ENCODE data around the gene RIMBP2.

Gene RIMBP2

DNA sequence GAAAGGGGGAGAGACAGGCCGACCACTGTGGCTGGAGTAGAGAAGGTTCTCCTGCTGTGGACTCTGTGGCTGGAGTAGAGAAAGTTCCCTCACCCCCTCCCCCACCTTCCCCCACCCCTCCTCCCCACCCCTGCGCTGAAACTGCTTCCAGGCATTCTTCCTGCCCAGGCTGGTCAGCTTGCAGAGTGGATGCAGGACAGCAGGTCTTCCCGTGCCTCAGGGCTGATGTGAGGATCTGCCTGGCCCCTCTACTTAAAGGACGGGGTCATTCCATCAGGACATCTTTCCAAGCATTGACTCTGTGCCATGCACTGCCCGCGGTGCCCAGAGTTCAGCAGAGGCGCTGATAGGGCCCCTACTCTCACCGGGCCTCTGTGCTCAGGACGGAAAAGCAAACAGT is 13.2 kb upstream of the RIMBP2 start:
- no peak for DNase-seq

DNA sequence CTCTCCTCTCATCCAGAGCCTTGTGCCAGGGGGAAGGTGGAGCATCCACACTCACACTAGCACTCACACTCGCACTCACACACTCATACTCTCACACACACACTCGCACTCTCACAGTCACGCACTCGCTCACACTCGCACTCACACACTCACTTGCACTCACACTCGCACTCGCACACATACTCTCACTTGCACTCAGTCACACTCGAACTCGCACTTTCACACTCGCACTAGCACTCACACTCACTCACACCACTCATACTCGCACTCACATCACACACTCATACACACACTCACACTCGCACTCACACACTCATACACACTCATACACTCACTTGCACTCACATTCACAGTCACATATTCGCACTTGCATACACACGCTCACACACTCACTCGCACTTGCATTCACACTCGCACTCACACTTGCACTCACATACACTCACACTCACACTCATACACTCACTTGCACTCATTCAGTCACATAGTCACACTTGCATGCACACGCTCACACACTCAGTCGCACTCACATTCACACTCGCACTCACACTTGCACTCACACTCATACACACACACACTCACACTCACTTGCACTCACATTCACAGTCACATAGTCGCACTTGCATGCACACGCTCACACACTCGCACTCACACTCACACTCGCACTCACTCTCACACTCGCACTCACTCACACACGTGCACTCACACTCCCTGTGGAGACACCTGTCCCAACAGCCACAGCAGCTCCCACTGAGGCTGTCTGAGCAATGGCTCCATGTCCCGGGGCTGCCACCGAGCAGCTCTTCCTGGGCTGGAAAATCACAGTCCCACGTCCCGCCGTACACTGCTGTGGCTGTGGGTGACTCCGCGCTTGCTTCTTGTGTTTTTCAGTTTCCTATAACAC is 12.3 kb upstream of the RIMBP2 start:
- no peak for DNase-seq

GRCh38 chr12:130719263-130719859 is 3.3 kb upstream of the RIMBP2 start:
- no peak for DNase-seq

DNA sequence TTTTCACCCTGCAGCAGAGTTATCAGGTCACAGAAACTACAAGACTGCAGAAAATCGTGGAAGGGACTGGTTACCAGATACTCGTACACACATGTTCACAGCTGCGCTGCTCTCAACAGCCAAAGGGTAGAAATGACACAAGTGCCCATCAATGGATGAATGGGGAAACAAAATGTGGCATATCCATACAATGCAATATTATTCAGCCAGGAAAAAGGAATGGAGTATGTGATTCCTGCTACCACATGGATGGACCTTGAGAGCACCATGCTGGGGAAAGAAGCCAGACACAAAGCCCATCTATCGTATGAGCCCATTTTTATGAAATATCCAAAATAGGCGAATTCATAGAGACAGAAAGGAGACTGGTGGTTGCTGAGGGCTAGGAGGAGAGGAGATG is 1.7 kb upstream of the RIMBP2 start:
- no peak for DNase-seq

DNA sequence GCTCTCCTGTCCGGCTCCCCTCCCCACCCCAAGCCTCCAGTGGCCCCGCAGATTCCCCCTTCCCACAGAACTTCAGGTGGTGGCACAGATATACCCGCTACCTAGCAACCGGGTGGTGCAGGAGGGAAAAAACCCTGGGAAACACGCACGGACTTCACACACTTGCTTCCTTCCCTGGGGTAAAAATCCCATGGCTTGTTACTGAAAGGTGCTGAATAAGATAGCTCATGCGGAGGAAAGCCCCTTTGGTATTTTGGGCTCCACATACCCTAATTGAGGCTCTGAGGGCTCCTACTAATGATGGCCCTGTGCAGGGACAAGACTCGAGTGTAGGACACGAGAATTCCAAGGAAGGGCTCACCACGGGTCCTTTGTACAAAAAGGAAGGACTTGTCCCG is 869 bp upstream of the RIMBP2 start:
- no peak for DNase-seq

- no peak for DNase-seq
Measured at GRCh38 chr12:130715150-130715997, 725 bp downstream of the RIMBP2 start.

GRCh38 chr12:130714591-130715149 is 1.4 kb downstream of the RIMBP2 start:
- no peak for DNase-seq

GRCh38 chr12:130714091-130714590 is 2.0 kb downstream of the RIMBP2 start:
- no peak for DNase-seq

- DNase-seq: no peak
Measured at GRCh38 chr12:130713581-130713991, 2.5 kb downstream of the RIMBP2 start.

- no peak for DNase-seq
Measured at GRCh38 chr12:130712346-130713065, 3.6 kb downstream of the RIMBP2 start.

DNA sequence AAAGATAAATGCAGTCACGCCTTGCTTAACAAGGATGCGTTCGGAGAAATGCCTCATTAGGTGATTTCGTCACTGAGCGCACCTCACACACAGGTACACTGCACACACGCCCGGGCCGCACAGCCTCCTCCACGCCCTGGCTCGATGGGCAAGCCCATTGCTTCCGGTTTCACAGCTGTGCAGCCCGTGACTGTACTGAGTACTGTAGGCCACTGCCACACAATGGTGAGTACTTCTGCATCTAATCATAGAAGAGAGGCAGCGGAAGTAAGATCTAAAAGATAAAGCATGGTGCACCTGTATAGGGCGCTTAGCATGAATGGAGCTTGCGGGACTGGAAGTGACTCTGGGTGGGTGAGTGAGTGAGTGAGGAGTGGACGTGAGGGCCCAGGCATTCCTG is 4.3 kb downstream of the RIMBP2 start:
- no peak for DNase-seq

GRCh38 chr12:130710733-130711080 is 5.4 kb downstream of the RIMBP2 start:
- DNase-seq: no peak

- DNase-seq: no peak
Measured at GRCh38 chr12:130709971-130710732, 5.9 kb downstream of the RIMBP2 start.

DNA sequence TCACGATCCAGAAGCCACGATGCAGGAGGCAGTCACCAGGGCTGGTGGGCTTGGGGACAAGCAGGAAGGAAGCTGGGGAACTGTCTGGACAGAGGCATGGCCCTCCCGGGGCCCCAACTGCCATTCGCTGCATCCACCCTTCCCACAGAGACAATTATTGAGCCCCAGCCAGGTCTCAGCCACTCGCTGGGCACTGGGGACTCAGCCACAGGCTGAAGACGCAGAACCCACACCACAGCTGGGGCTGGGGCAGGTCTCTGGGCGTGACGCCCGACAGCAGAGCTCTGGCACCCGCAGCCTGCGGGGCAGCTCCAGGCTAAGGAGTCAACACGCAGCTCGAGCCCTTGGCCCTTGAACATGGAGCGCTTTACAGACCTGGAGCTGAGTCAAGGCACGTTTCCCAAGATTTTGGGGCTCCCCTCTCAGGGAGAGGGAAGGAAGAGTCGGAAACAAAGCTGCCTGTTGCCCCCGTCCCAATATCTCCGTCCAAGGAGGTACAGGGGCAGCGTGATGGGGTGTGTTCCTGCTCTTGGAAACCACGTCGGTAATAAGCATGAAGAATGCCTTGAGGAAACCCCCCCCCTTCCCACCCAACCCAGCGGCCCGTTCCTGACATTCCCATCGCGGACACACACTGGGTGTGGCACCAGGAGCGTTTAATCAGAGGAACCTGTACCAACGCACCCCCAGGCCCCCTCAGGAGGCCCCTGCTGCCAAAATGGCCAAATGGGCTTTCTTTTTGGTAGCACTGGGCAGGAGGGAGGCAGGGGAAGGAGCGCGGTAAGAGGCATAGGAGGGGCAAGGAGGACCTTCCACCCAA is 6.7 kb downstream of the RIMBP2 start:
- DNase-seq: no peak

DNA sequence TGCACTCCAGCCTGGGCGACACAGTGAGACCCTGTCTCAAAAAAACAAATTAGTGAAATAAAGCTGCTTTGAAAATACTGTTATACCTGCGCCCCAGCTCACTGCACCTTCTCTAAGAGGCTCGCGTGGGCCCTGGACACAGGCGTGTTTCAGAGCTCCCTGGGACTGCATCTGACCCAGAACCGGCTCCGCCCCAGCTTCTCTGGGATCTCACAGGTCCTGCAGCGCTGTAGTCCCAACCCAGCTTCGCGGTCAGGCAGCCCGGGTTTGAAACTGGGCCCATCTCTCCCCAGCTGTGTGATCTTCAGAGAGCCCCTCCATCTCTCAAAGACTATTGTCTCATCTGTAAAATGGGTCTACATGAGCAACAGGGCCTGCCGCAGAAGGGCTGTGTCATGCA is 7.5 kb downstream of the RIMBP2 start:
- no peak for DNase-seq

DNA sequence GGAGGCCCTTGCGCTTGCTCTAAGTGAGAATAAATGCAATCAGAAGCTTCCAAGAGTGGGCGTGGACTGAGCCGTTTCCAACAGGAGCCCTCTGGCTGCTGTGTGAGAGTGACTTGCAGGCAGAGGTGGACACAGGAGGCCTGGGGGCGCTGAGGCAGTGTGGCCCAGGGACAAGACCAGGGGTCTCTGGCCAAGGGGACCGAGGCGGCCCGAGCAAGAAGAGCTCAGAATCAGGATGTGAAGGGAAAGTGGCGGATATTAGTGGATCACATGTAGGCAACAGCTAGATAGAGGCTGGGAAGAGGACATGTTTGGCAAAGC is 8.6 kb downstream of the RIMBP2 start:
- DNase-seq: no peak

- DNase-seq: no peak
Measured at GRCh38 chr12:130706885-130707570, 9.1 kb downstream of the RIMBP2 start.

GRCh38 chr12:130706311-130706710 is 9.8 kb downstream of the RIMBP2 start:
- no peak for DNase-seq

DNA sequence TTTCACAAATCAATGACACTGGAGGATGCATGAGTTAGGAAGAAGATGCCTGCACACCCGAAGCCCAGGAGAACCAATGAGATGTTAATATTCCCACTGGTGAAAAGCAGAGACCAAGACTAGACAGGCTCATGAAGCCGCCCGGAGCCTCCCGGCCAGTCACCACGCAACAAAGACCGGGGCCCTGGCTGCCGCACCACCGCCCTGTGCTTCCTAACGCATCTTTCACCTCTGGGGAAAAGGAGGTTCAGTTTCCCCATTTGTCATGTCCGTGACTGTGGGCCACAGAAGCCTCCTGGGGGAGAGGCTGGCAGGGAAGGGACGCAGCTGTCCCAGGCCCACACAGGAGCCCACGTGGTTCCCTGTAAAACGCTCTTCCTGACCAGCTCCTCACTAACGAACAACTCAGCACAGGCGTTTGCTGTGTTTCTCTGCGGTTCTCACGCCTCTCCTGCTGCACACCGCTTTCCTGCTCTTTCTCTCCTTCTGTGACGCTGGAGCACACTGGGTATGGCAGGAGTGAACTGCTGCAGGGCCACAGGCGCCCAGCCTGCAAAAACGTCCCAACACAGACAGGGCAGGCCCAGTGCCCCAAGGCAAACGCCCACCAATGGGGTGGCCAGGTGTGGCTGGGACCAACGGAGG is 10.8 kb downstream of the RIMBP2 start:
- no peak for DNase-seq

- no peak for DNase-seq
Measured at GRCh38 chr12:130704606-130705005, 11.5 kb downstream of the RIMBP2 start.
